Neural progenitor cell (in vitro differentiated cells): Measurements from ENCODE around the gene GDI1. TPM values are rescaled to one million over a fixed set of nuclear protein-coding genes. Genes with fewer than 3 reads are reported as not detected.

ENCODE experiments used
- DNase-seq: peaks from one replicate; pipeline ENCODE4 v3.0.0-alpha.2; 2016; ENCODE audit warnings: low spot score
- H2AFZ ChIP-seq: fragments of 200-600 bp; sonication (generic); replicated peaks from 2 replicates; pipeline ENCODE4 v1.6.1; 2016; ENCODE audit warnings: antibody characterized with exemption
- H3F3A ChIP-seq: fragments of 200-600 bp; sonication (generic); 2 replicates; pipeline ENCODE4 v1.6.1; 2016; ENCODE audit warnings: antibody characterized with exemption, low read depth
- H3K27ac ChIP-seq: fragments of 200-600 bp; sonication (generic); 2 replicates; pipeline ENCODE4 v1.5.1; 2016; ENCODE audit warnings: mild to moderate bottlenecking
- H3K27me3 ChIP-seq: fragments of 200-600 bp; sonication (generic); 2 replicates; pipeline ENCODE4 v1.6.1; 2016; ENCODE audit warnings: mild to moderate bottlenecking, moderate library complexity
- H3K36me3 ChIP-seq: fragments of 200-600 bp; sonication (generic); 2 replicates; pipeline ENCODE4 v1.5.1; 2016
- H3K4me1 ChIP-seq: fragments of 200-600 bp; sonication (generic); 2 replicates; pipeline ENCODE4 v1.6.1; 2016; ENCODE audit warnings: mixed run types
- H3K4me2 ChIP-seq: fragments of 200-600 bp; sonication (generic); 2 replicates; pipeline ENCODE4 v1.6.1; 2016
- H3K4me3 ChIP-seq: fragments of 200-600 bp; sonication (generic); 2 replicates; pipeline ENCODE4 v1.5.1; 2016
- H3K79me2 ChIP-seq: fragments of 200-600 bp; sonication (generic); 2 replicates; pipeline ENCODE4 v1.6.1; 2016; ENCODE audit warnings: low read depth
- H3K9ac ChIP-seq: fragments of 200-600 bp; sonication (generic); 2 replicates; pipeline ENCODE4 v1.6.1; 2016
- H3K9me3 ChIP-seq: fragments of 200-600 bp; sonication (generic); 2 replicates; pipeline ENCODE4 v1.5.1; 2016; ENCODE audit warnings: low read depth
- H4K20me1 ChIP-seq: fragments of 200-600 bp; sonication (generic); 2 replicates; pipeline ENCODE4 v1.6.1; 2016; ENCODE audit warnings: low read depth
- H3K27ac Mint-ChIP-seq: 3 replicates; pipeline ENCODE4 v1.8.0; 2021; ENCODE audit warnings: mixed read lengths
- H3K27me3 Mint-ChIP-seq: 2 replicates; pipeline ENCODE4 v1.8.0; 2022; ENCODE audit warnings: low read depth, mild to moderate bottlenecking, inconsistent platforms, moderate library complexity, mixed read lengths; ENCODE audit not compliant: insufficient read depth
- H3K36me3 Mint-ChIP-seq: 3 replicates; pipeline ENCODE4 v1.8.0; 2021; ENCODE audit warnings: mixed read lengths
- H3K4me1 Mint-ChIP-seq: 3 replicates; pipeline ENCODE4 v1.8.0; 2021; ENCODE audit warnings: mixed read lengths
- H3K4me3 Mint-ChIP-seq: 3 replicates; pipeline ENCODE4 v1.8.0; 2021; ENCODE audit warnings: mild to moderate bottlenecking, moderate library complexity, mixed read lengths
- H3K9me3 Mint-ChIP-seq: 3 replicates; pipeline ENCODE4 v1.8.0; 2020; ENCODE audit warnings: mixed read lengths
- CTCF ChIP-seq: fragments of 200-600 bp; sonication (generic); IDR thresholded peaks from 2 replicates; pipeline ENCODE4 v1.5.1; 2017; ENCODE audit warnings: antibody characterized with exemption, mild to moderate bottlenecking
- EZH2 ChIP-seq: fragments of 200-600 bp; sonication (generic); IDR thresholded peaks from 2 replicates; pipeline ENCODE4 v1.6.1; 2017; ENCODE audit warnings: antibody characterized with exemption, mild to moderate bottlenecking, moderate library complexity
- EZH2phosphoT487 ChIP-seq: fragments of 200-600 bp; sonication (generic); IDR thresholded peaks from 2 replicates; pipeline ENCODE4 v1.6.1; 2017; ENCODE audit warnings: antibody characterized with exemption
- total RNA-seq: library from RNA; depleted of rRNA; stranded (reverse); fragments of >200 nt; gene quantifications from 2 replicates; pipeline ENCODE4 v1.2.3, GENCODE V29; 2015; ENCODE audit warnings: low replicate concordance

GDI1 gene
- total RNA-seq, 1 donor from 2014 or later: 119 TPM

GRCh38 chrX:154428176-154429171 lies 8.5 kb upstream of the GDI1 start, which contains the start of gene ATP6AP1:
TSS of gene ATP6AP1 (plus strand) at chrX:154428677. CDS start at chrX:154428693, 16 bp downstream.
- Histone ChIP-seq H4K20me1 (no peaks in the 10 kb centered on the region), H2AFZ (no peak within 1 kb of the TSS), H3K27ac (no peak within 1 kb of the TSS), H3F3A (peaks cover 7% of the 10 kb centered on the region), H3K36me3 (no peaks in the 10 kb centered on the region), H3K9ac (peak within 1 kb of the TSS; percentile 31), H3K4me1 (no peaks in the 10 kb centered on the region), H3K4me3 (peak within 1 kb of the TSS; percentile 65), H3K9me3 (no peaks in the 10 kb centered on the region), H3K79me2 (peaks cover 16% of the 10 kb centered on the region), H3K4me2 (peak within 1 kb of the TSS; percentile 79), H3K27me3 (no peaks in the 10 kb centered on the region)
- Mint-ChIP-seq H3K36me3 (peaks cover 6% of the 10 kb centered on the region), H3K9me3 (peaks cover 26% of the 10 kb centered on the region), H3K27ac (no peak within 1 kb of the TSS), H3K4me1 (peaks cover 17% of the 10 kb centered on the region), H3K4me3 (peak within 1 kb of the TSS; percentile 84), H3K27me3 (peaks cover 9% of the 10 kb centered on the region)
- TF ChIP-seq EZH2phosphoT487 (no peak), EZH2 (no peak), CTCF (no peak)
- peak; percentile 93 for DNase-seq

GRCh38 chrX:154429711-154430110 lies 7.2 kb upstream of the GDI1 start:
- H3K9me3 Mint-ChIP-seq: peaks cover 22% of the 10 kb centered on the region
- H3K4me3 Mint-ChIP-seq: peak overlapping the region; percentile 84
- H3K36me3 Mint-ChIP-seq: peaks cover 6% of the 10 kb centered on the region
- Histone ChIP-seq H3K79me2 (peaks cover 16% of the 10 kb centered on the region), H3K4me1 (no peaks in the 10 kb centered on the region), H3K9me3 (no peaks in the 10 kb centered on the region), H4K20me1 (no peaks in the 10 kb centered on the region), H3K27ac (no peak overlapping the region), H3K36me3 (no peaks in the 10 kb centered on the region), H3K4me3 (no peak overlapping the region), H3F3A (peaks cover 7% of the 10 kb centered on the region), H3K27me3 (no peaks in the 10 kb centered on the region), H3K9ac (no peak overlapping the region), H3K4me2 (peak overlapping the region; percentile 79), H2AFZ (no peak overlapping the region)
- DNase-seq: no peak
- H3K27me3 Mint-ChIP-seq: peaks cover 11% of the 10 kb centered on the region
- no peak overlapping the region for H3K27ac Mint-ChIP-seq
- H3K4me1 Mint-ChIP-seq: peaks cover 15% of the 10 kb centered on the region
- TF ChIP-seq EZH2 (no peak), CTCF (no peak), EZH2phosphoT487 (no peak)

GRCh38 chrX:154430479-154430878 lies 6.5 kb upstream of the GDI1 start:
- H3K9ac ChIP-seq: no peak overlapping the region

More at GRCh38 chrX:154430479-154430878, 6.5 kb upstream of the GDI1 start:
- Histone ChIP-seq H3K9me3 (no peaks in the 10 kb centered on the region), H3K36me3 (no peaks in the 10 kb centered on the region), H3K27me3 (no peaks in the 10 kb centered on the region), H3K79me2 (peaks cover 16% of the 10 kb centered on the region), H3F3A (peaks cover 7% of the 10 kb centered on the region), H3K4me1 (no peaks in the 10 kb centered on the region), H3K4me3 (no peak overlapping the region), H3K27ac (no peak overlapping the region), H4K20me1 (no peaks in the 10 kb centered on the region), H3K4me2 (no peak overlapping the region), H2AFZ (no peak overlapping the region)
- peak overlapping the region; percentile 30 for H3K4me3 Mint-ChIP-seq
- H3K4me1 Mint-ChIP-seq: peaks cover 15% of the 10 kb centered on the region
- no peak for TF ChIP-seq EZH2
- no peak for TF ChIP-seq EZH2phosphoT487
- no peak for TF ChIP-seq CTCF
- H3K27me3 Mint-ChIP-seq: peaks cover 15% of the 10 kb centered on the region
- H3K9me3 Mint-ChIP-seq: peaks cover 22% of the 10 kb centered on the region
- H3K27ac Mint-ChIP-seq: no peak overlapping the region
- peaks cover 6% of the 10 kb centered on the region for H3K36me3 Mint-ChIP-seq
- DNase-seq: no peak
